H1 (cell line): Measurements from ENCODE around the gene CAMK2B. TPM values are rescaled to one million over a fixed set of nuclear protein-coding genes. Genes with fewer than 3 reads are reported as not detected.

ENCODE experiments used
- CTCF ChIA-PET: fragments of 300-600 bp; sonication (Branson Sonifier 250); formaldehyde crosslinking; loops from one replicate; lab custom pipeline; 2021; ENCODE audit not compliant: partially characterized antibody; lab: Charles Lee
- POLR2A ChIA-PET: fragments of 300-600 bp; sonication (Branson Sonifier 250); formaldehyde crosslinking; loops from one replicate; lab custom pipeline; 2021; ENCODE audit warnings: inconsistent platforms; ENCODE audit not compliant: partially characterized antibody; lab: Charles Lee
- DNase-seq, 2 experiments: peaks; one replicate each; pipeline versions ENCODE4 v3.0.0 to v3.0.0-alpha.2; 2010 to 2022; ENCODE audit warnings: low spot score in 2 of 2, low read depth in 1 of 2, mixed read lengths in 1 of 2
- FAIRE-seq: peaks from 2 replicates; lab custom pipeline; 2011; peaks lifted over from hg19 to GRCh38; lab: Jason Lieb, UNC
- H2AFZ ChIP-seq: 2 replicates; pipeline ENCODE4 v1.8.1; 2012; ENCODE audit warnings: low read length, inconsistent platforms
- H2AK5ac ChIP-seq: 2 replicates; pipeline ENCODE4 v1.6.1; 2013; ENCODE audit warnings: low read depth, low read length
- H2BK120ac ChIP-seq: replicated peaks from 2 replicates; pipeline ENCODE3; 2013; ENCODE audit warnings: low read depth, low read length, inconsistent platforms
- H2BK12ac ChIP-seq: 2 replicates; pipeline ENCODE4 v1.6.1; 2013; ENCODE audit warnings: low read depth, low read length
- H2BK15ac ChIP-seq: 2 replicates; pipeline ENCODE4 v1.6.1; 2013; ENCODE audit warnings: low read length
- H2BK20ac ChIP-seq: 2 replicates; pipeline ENCODE4 v1.6.1; 2013; ENCODE audit warnings: low read length
- H2BK5ac ChIP-seq: 2 replicates; pipeline ENCODE4 v1.6.1; 2013; ENCODE audit warnings: low read depth, low read length
- H3K14ac ChIP-seq: 2 replicates; pipeline ENCODE4 v1.6.1; 2013; ENCODE audit warnings: inconsistent platforms; ENCODE audit not compliant: insufficient read length
- H3K18ac ChIP-seq: 2 replicates; pipeline ENCODE4 v1.6.1; 2013; ENCODE audit warnings: low read length; ENCODE audit errors: extremely low read depth
- H3K23ac ChIP-seq: 2 replicates; pipeline ENCODE4 v1.6.1; 2013; ENCODE audit warnings: inconsistent platforms; ENCODE audit not compliant: insufficient read length
- H3K23me2 ChIP-seq: 2 replicates; pipeline ENCODE4 v1.6.1; 2013; ENCODE audit warnings: low read depth, low read length
- H3K27ac ChIP-seq: 2 replicates; pipeline ENCODE4 v1.6.1; 2011; ENCODE audit warnings: low read depth, low read length, inconsistent platforms
- H3K27me3 ChIP-seq, 4 experiments: replicated peaks in 1 of 4; 1 replicate in 1 of 4; 2 replicates in 3 of 4; pipeline versions ENCODE4 v1.6.1 to v1.8.1; 2011 to 2013; ENCODE audit warnings: low read length in 3 of 4, mild to moderate bottlenecking in 3 of 4, inconsistent platforms in 2 of 4, mixed read lengths in 2 of 4, moderate library complexity in 1 of 4; ENCODE audit not compliant: control insufficient read depth in 3 of 4, insufficient read depth in 3 of 4; ENCODE audit errors: extremely low read depth in 1 of 4
- H3K36me3 ChIP-seq, 4 experiments: 2 replicates each; pipeline versions ENCODE4 v1.6.1 to v1.8.1; 2011 to 2013; ENCODE audit warnings: mild to moderate bottlenecking in 4 of 4, low read length in 3 of 4, moderate library complexity in 2 of 4, control low read depth in 1 of 4, inconsistent platforms in 1 of 4; ENCODE audit not compliant: insufficient read depth in 4 of 4, control insufficient read depth in 2 of 4
- H3K4ac ChIP-seq: replicated peaks from 2 replicates; pipeline ENCODE3; 2013; ENCODE audit warnings: low read length, low read depth, mixed read lengths, inconsistent platforms; ENCODE audit not compliant: insufficient read length
- H3K4me1 ChIP-seq, 4 experiments: replicated peaks in 1 of 4; 1 replicate in 1 of 4; 2 replicates in 3 of 4; pipeline versions ENCODE4 v1.6.1 to v1.8.1; 2011 to 2013; ENCODE audit warnings: low read length in 3 of 4, inconsistent platforms in 2 of 4, mixed read lengths in 1 of 4; ENCODE audit not compliant: insufficient read depth in 4 of 4, control insufficient read depth in 3 of 4
- H3K4me2 ChIP-seq, 2 experiments: 2 replicates each; pipeline versions ENCODE4 v1.6.1 to v1.8.1; 2011 to 2013; ENCODE audit warnings: low read depth in 2 of 2, low read length in 2 of 2, control low read depth in 1 of 2, inconsistent platforms in 1 of 2, mild to moderate bottlenecking in 1 of 2; ENCODE audit not compliant: insufficient read depth in 1 of 2
- H3K4me3 ChIP-seq, 4 experiments: fragments of 200-600, 300-600 bp in 1 of 4; sonication (generic), shearing (Covaris generic), sonication (Bioruptor Twin) in 1 of 4; 2 replicates each; pipeline versions ENCODE4 v1.5.1 to v1.8.1; 2011 to 2016; ENCODE audit warnings: low read length in 4 of 4, low read depth in 3 of 4, control low read depth in 2 of 4, inconsistent platforms in 2 of 4, mild to moderate bottlenecking in 2 of 4, mixed read lengths in 1 of 4, moderate library complexity in 1 of 4; ENCODE audit not compliant: insufficient read depth in 2 of 4; ENCODE audit errors: extremely low read depth in 1 of 4
- H3K56ac ChIP-seq: replicated peaks from 2 replicates; pipeline ENCODE3; 2013; ENCODE audit warnings: low read depth, mild to moderate bottlenecking, mixed read lengths, low read length, inconsistent platforms; ENCODE audit not compliant: insufficient read length
- H3K79me1 ChIP-seq: 2 replicates; pipeline ENCODE4 v1.6.1; 2013; ENCODE audit warnings: low read depth, low read length, control low read depth
- H3K79me2 ChIP-seq, 2 experiments: 2 replicates each; pipeline versions ENCODE4 v1.6.1 to v1.8.1; 2012 to 2013; ENCODE audit warnings: low read length in 2 of 2, mild to moderate bottlenecking in 2 of 2, inconsistent platforms in 1 of 2; ENCODE audit not compliant: insufficient read depth in 2 of 2, control insufficient read depth in 1 of 2
- H3K9ac ChIP-seq, 4 experiments: replicated peaks in 1 of 4; 1 replicate in 1 of 4; 2 replicates in 3 of 4; pipeline versions ENCODE4 v1.6.1 to v1.8.1; 2011 to 2013; ENCODE audit warnings: low read depth in 3 of 4, low read length in 3 of 4, control low read depth in 2 of 4, mild to moderate bottlenecking in 2 of 4, moderate library complexity in 2 of 4, inconsistent platforms in 1 of 4; ENCODE audit errors: extremely low read depth in 1 of 4
- H3K9me3 ChIP-seq, 2 experiments: 2 replicates each; pipeline versions ENCODE4 v1.6.1 to v1.8.1; 2012 to 2013; ENCODE audit warnings: mild to moderate bottlenecking in 2 of 2, moderate library complexity in 2 of 2, control low read depth in 1 of 2, inconsistent platforms in 1 of 2, low read depth in 1 of 2, low read length in 1 of 2, mixed read lengths in 1 of 2; ENCODE audit not compliant: insufficient read depth in 2 of 2
- H4K20me1 ChIP-seq, 2 experiments: replicated peaks in 1 of 2; 2 replicates each; pipeline versions ENCODE3 to v1.8.1; 2011 to 2013; ENCODE audit warnings: inconsistent platforms in 2 of 2, low read length in 2 of 2, mild to moderate bottlenecking in 1 of 2; ENCODE audit not compliant: insufficient read depth in 2 of 2, control insufficient read depth in 1 of 2
- H4K5ac ChIP-seq: 2 replicates; pipeline ENCODE4 v1.6.1; 2013; ENCODE audit warnings: low read length, low read depth, mixed read lengths, inconsistent platforms; ENCODE audit not compliant: insufficient read length
- H4K8ac ChIP-seq: 2 replicates; pipeline ENCODE4 v1.8.0; 2013; ENCODE audit warnings: mild to moderate bottlenecking, moderate library complexity, low read length, inconsistent platforms; ENCODE audit not compliant: insufficient read depth; ENCODE audit errors: extremely low read depth
- H4K91ac ChIP-seq: replicated peaks from 2 replicates; pipeline ENCODE3; 2013; ENCODE audit warnings: low read length, mixed read lengths, inconsistent platforms; ENCODE audit not compliant: insufficient read length
- CEBPB ChIP-seq: IDR thresholded peaks from 2 replicates; pipeline ENCODE4 v1.6.1; 2012; ENCODE audit warnings: low read depth, low read length
- CHD1 ChIP-seq: IDR thresholded peaks from 2 replicates; pipeline ENCODE4 v1.6.1; 2012; ENCODE audit warnings: low read depth, low read length, improper control_type of control experiment
- EZH2 ChIP-seq: fragments of 200-600 bp; sonication (generic); IDR thresholded peaks from 2 replicates; pipeline ENCODE4 v1.7.1; 2012; ENCODE audit warnings: low read depth, mild to moderate bottlenecking, moderate library complexity, low read length, inconsistent platforms; ENCODE audit not compliant: severe bottlenecking
- GTF2F1 ChIP-seq: IDR thresholded peaks from 2 replicates; pipeline ENCODE4 v1.6.1; 2012; ENCODE audit warnings: low read depth, low read length, improper control_type of control experiment, borderline replicate concordance
- HDAC2 ChIP-seq, 2 experiments: fragments of 300-600 bp in 1 of 2; sonication (generic) in 1 of 2; IDR thresholded peaks; 2 replicates each; pipeline ENCODE4 v1.6.1; 2011 to 2012; ENCODE audit warnings: low read depth in 2 of 2, low read length in 2 of 2, mild to moderate bottlenecking in 2 of 2, moderate library complexity in 2 of 2, borderline replicate concordance in 1 of 2, inconsistent platforms in 1 of 2
- JUN ChIP-seq: IDR thresholded peaks from 2 replicates; pipeline ENCODE4 v1.6.1; 2011; ENCODE audit warnings: low read depth, mild to moderate bottlenecking, improper control_type of control experiment, low read length
- JUND ChIP-seq: IDR thresholded peaks from 2 replicates; pipeline ENCODE4 v1.6.1; 2011; ENCODE audit warnings: mild to moderate bottlenecking, improper control_type of control experiment, low read length
- KDM4A ChIP-seq: IDR thresholded peaks from one replicate; pipeline ENCODE4 v1.7.1; 2012; ENCODE audit warnings: low read depth, mild to moderate bottlenecking, moderate library complexity, low read length, inconsistent platforms; ENCODE audit not compliant: severe bottlenecking
- POLR2A ChIP-seq, 2 experiments: IDR thresholded peaks; 1 replicate in 1 of 2; 2 replicates in 1 of 2; pipeline ENCODE4 v1.6.1; 2011; ENCODE audit warnings: low read depth in 2 of 2, low read length in 2 of 2, mild to moderate bottlenecking in 2 of 2; ENCODE audit errors: control extremely low read depth in 1 of 2
- RXRA ChIP-seq: IDR thresholded peaks from 2 replicates; pipeline ENCODE4 v1.6.1; 2011; ENCODE audit warnings: low read depth, mild to moderate bottlenecking, low read length, moderate library complexity; ENCODE audit not compliant: insufficient read depth
- SP4 ChIP-seq: IDR thresholded peaks from 2 replicates; pipeline ENCODE4 v1.6.1; 2012; ENCODE audit warnings: low read length, inconsistent platforms
- WGBS, 2 experiments: shearing (Covaris generic) in 1 of 2; methylation state at CpG; one replicate each; pipeline versions ENCODE4 v1.1.6 to v1.1.7; 2013 to 2015; ENCODE audit warnings: low lambda C conversion rate in 2 of 2, mixed read lengths in 2 of 2, inconsistent platforms in 1 of 2, low coverage in 1 of 2, missing lambda C conversion rate in 1 of 2; ENCODE audit not compliant: insufficient replicate concordance in 2 of 2, insufficient coverage in 1 of 2, insufficient read length in 1 of 2; ENCODE audit errors: extremely low coverage in 1 of 2, missing lambda C conversion rate in 1 of 2; 5-methylcytosine and 5-hydroxymethylcytosine counted together
- polyA plus RNA-seq, 7 experiments: library from polyadenylated mRNA; depleted of rRNA in 3 of 7; stranded (reverse) in 5 of 7; unstranded in 2 of 7; fragments of >200 nt in 5 of 7; fragments of 200-250 nt in 2 of 7; gene quantifications; 1 replicate in 5 of 7; 2 replicates in 1 of 7; 4 replicates in 1 of 7; pipeline versions ENCODE4 v1.2.1 to v1.2.3, GENCODE V29; 2011 to 2013; ENCODE audit warnings: missing spikeins in 2 of 7, mixed read lengths in 2 of 7
- total RNA-seq: library from RNA; stranded (reverse); fragmentation: NEBNext Ultra II Directional; extraction: Animal tissue kit (Norgen Biotek cat#: 25700); gene quantifications from 2 replicates; pipeline ENCODE4 v1.2.1, GENCODE V29; 2021
- TF ChIP-seq, protein P1 (sequence below): IDR thresholded peaks from 2 replicates; pipeline ENCODE4 v1.6.1; 2011; ENCODE audit warnings: low read depth, mild to moderate bottlenecking, low read length; ENCODE audit not compliant: insufficient read depth

Gene CAMK2B
- total and polyA plus RNA-seq, 2 of the 8 experiments (the other 6 are each of a cell fraction or from before 2014, with no cell fraction given): 0.05 to 0.15 TPM

- Histone ChIP-seq H3K27me3 (no peaks in the 10 kb centered on the region), H3K9me3 (no peaks in the 10 kb centered on the region; a peak in 1 of 4 replicates), H3K27ac (no peak overlapping the region), H2BK20ac (no peak overlapping the region), H3K23me2 (no peaks in the 10 kb centered on the region; the same call in 1 of the 2 replicates), H3K4me2 (no peak overlapping the region), H3K9ac (no peak overlapping the region), H2BK12ac (no peak overlapping the region), H3K56ac (no peak overlapping the region), H2BK120ac (no peak overlapping the region), H4K91ac (no peak overlapping the region), H3K36me3 (no peaks in the 10 kb centered on the region), H3K4me3 (no peak overlapping the region), H3K79me2 (no peaks in the 10 kb centered on the region), H3K79me1 (no peaks in the 10 kb centered on the region), H3K4ac (no peak overlapping the region), H4K8ac (no peak overlapping the region; the same call in none of the 2 replicates), H3K18ac (no peak overlapping the region), H3K4me1 (peaks cover 0 to 19% (median 1%) of the 10 kb centered on the region in 4 experiments; a peak in 3 of 7 replicates), H3K23ac (no peak overlapping the region), H2BK5ac (no peak overlapping the region), H2AFZ (no peak overlapping the region), H2BK15ac (no peak overlapping the region), H4K5ac (no peak overlapping the region), H3K14ac (no peak overlapping the region), H4K20me1 (no peaks in the 10 kb centered on the region), H2AK5ac (no peak overlapping the region)
- no peak for FAIRE-seq
- CTCF ChIA-PET: interaction anchor here (0.7 to 4.8 kb wide), 6 partner anchors 9 to 17 kb away, joined by 3 to 35 read pairs (median 4); no protein-coding TSS in a partner anchor
- POLR2A ChIA-PET: interaction anchor here (1.4 kb wide), 1 partner anchor 10 kb away, joined by 6 read pairs; no protein-coding TSS in a partner anchor
- no peak for DNase-seq
- 90 to 100% methylated on average over 1 to 16 of the region's 18 CpGs for WGBS, 2 experiments
- no peak for TF ChIP-seq POLR2A (IDR thresholded peaks at IDR 0.05; ENCODE audit: control extremely low read depth in 1 of 2, low read depth in 2 of 2, low read length in 2 of 2)
- no peak for TF ChIP-seq CHD1
- TF ChIP-seq JUN: no peak
- TF ChIP-seq SP4: no peak
- TF ChIP-seq HDAC2 (IDR thresholded peaks at IDR 0.05; ENCODE audit: borderline replicate concordance in 1 of 2, low read depth in 2 of 2, low read length in 2 of 2): no peak
- TF ChIP-seq, protein P1, sequence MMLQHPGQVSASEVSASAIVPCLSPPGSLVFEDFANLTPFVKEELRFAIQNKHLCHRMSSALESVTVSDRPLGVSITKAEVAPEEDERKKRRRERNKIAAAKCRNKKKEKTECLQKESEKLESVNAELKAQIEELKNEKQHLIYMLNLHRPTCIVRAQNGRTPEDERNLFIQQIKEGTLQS: no peak
- no peak for TF ChIP-seq JUND
- TF ChIP-seq GTF2F1: no peak
- no peak for TF ChIP-seq RXRA
- no peak for TF ChIP-seq CEBPB
- no peak for TF ChIP-seq KDM4A
- TF ChIP-seq EZH2: no peak
These were observed 101.1 kb downstream of the CAMK2B start for GRCh38 chr7:44224080-44224973.
